Neural progenitor cell (in vitro differentiated cells): ENCODE measurements around the gene DNLZ. TPM values are rescaled to one million over a fixed set of nuclear protein-coding genes. Genes with fewer than 3 reads are reported as not detected.

Experiments used
- DNase-seq: peaks from one replicate; pipeline ENCODE4 v3.0.0-alpha.2; 2016; ENCODE audit warnings: low spot score
- H2AFZ ChIP-seq: fragments of 200-600 bp; sonication (generic); replicated peaks from 2 replicates; pipeline ENCODE4 v1.6.1; 2016; ENCODE audit warnings: antibody characterized with exemption
- H3F3A ChIP-seq: fragments of 200-600 bp; sonication (generic); 2 replicates; pipeline ENCODE4 v1.6.1; 2016; ENCODE audit warnings: antibody characterized with exemption, low read depth
- H3K27ac ChIP-seq: fragments of 200-600 bp; sonication (generic); 2 replicates; pipeline ENCODE4 v1.5.1; 2016; ENCODE audit warnings: mild to moderate bottlenecking
- H3K27me3 ChIP-seq: fragments of 200-600 bp; sonication (generic); 2 replicates; pipeline ENCODE4 v1.6.1; 2016; ENCODE audit warnings: mild to moderate bottlenecking, moderate library complexity
- H3K36me3 ChIP-seq: fragments of 200-600 bp; sonication (generic); 2 replicates; pipeline ENCODE4 v1.5.1; 2016
- H3K4me1 ChIP-seq: fragments of 200-600 bp; sonication (generic); 2 replicates; pipeline ENCODE4 v1.6.1; 2016; ENCODE audit warnings: mixed run types
- H3K4me2 ChIP-seq: fragments of 200-600 bp; sonication (generic); 2 replicates; pipeline ENCODE4 v1.6.1; 2016
- H3K4me3 ChIP-seq: fragments of 200-600 bp; sonication (generic); 2 replicates; pipeline ENCODE4 v1.5.1; 2016
- H3K79me2 ChIP-seq: fragments of 200-600 bp; sonication (generic); 2 replicates; pipeline ENCODE4 v1.6.1; 2016; ENCODE audit warnings: low read depth
- H3K9ac ChIP-seq: fragments of 200-600 bp; sonication (generic); 2 replicates; pipeline ENCODE4 v1.6.1; 2016
- H3K9me3 ChIP-seq: fragments of 200-600 bp; sonication (generic); 2 replicates; pipeline ENCODE4 v1.5.1; 2016; ENCODE audit warnings: low read depth
- H4K20me1 ChIP-seq: fragments of 200-600 bp; sonication (generic); 2 replicates; pipeline ENCODE4 v1.6.1; 2016; ENCODE audit warnings: low read depth
- H3K27ac Mint-ChIP-seq: 3 replicates; pipeline ENCODE4 v1.8.0; 2021; ENCODE audit warnings: mixed read lengths
- H3K27me3 Mint-ChIP-seq: 2 replicates; pipeline ENCODE4 v1.8.0; 2022; ENCODE audit warnings: low read depth, mild to moderate bottlenecking, inconsistent platforms, moderate library complexity, mixed read lengths; ENCODE audit not compliant: insufficient read depth
- H3K36me3 Mint-ChIP-seq: 3 replicates; pipeline ENCODE4 v1.8.0; 2021; ENCODE audit warnings: mixed read lengths
- H3K4me1 Mint-ChIP-seq: 3 replicates; pipeline ENCODE4 v1.8.0; 2021; ENCODE audit warnings: mixed read lengths
- H3K4me3 Mint-ChIP-seq: 3 replicates; pipeline ENCODE4 v1.8.0; 2021; ENCODE audit warnings: mild to moderate bottlenecking, moderate library complexity, mixed read lengths
- H3K9me3 Mint-ChIP-seq: 3 replicates; pipeline ENCODE4 v1.8.0; 2020; ENCODE audit warnings: mixed read lengths
- EZH2 ChIP-seq: fragments of 200-600 bp; sonication (generic); IDR thresholded peaks from 2 replicates; pipeline ENCODE4 v1.6.1; 2017; ENCODE audit warnings: antibody characterized with exemption, mild to moderate bottlenecking, moderate library complexity
- EZH2phosphoT487 ChIP-seq: fragments of 200-600 bp; sonication (generic); IDR thresholded peaks from 2 replicates; pipeline ENCODE4 v1.6.1; 2017; ENCODE audit warnings: antibody characterized with exemption
- total RNA-seq: library from RNA; depleted of rRNA; stranded (reverse); fragments of >200 nt; gene quantifications from 2 replicates; pipeline ENCODE4 v1.2.3, GENCODE V29; 2015; ENCODE audit warnings: low replicate concordance
- TF ChIP-seq, protein P1 (sequence below): fragments of 200-600 bp; sonication (generic); IDR thresholded peaks from 2 replicates; pipeline ENCODE4 v1.5.1; 2017; ENCODE audit warnings: antibody characterized with exemption, mild to moderate bottlenecking

The DNLZ gene
- total RNA-seq, 1 donor from 2014 or later: 3.4 TPM

DNA sequence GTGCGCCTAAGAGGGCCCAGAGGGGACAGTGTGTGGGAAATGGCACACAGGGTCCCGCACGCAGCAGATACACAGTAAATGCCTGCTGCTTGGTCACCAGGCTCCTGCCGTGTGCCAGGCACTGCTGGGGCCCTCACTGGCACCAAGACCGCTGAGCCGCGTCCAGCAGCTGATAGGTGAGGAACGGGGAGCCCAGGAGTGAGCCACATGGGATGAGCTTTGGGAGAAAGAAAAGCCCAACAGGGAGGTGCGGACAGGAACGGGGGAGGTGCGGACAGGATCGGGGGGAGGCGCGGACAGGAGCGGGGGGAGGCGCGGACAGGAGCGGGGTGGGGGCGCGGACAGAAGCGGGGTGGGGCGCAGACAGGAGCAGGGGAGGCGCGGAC lies 19.7 kb downstream of the DNLZ start:
- H3K4me1 Mint-ChIP-seq: peaks cover 17% of the 10 kb centered on the region
- H3K4me3 ChIP-seq: no peak overlapping the region
- no peaks in the 10 kb centered on the region for H3K9me3 ChIP-seq
- no peak overlapping the region for H3K4me3 Mint-ChIP-seq
- no peak overlapping the region for H3K4me2 ChIP-seq
- H3K27me3 Mint-ChIP-seq: peaks cover 8% of the 10 kb centered on the region
- H3K36me3 ChIP-seq: no peaks in the 10 kb centered on the region
- no peaks in the 10 kb centered on the region for H3K9me3 Mint-ChIP-seq
- no peak for DNase-seq
- H3K27me3 ChIP-seq: no peaks in the 10 kb centered on the region
- peaks cover 35% of the 10 kb centered on the region for H3F3A ChIP-seq
- H4K20me1 ChIP-seq: peaks cover 17% of the 10 kb centered on the region
- H3K79me2 ChIP-seq: no peaks in the 10 kb centered on the region
- H3K27ac Mint-ChIP-seq: no peak overlapping the region
- TF ChIP-seq, protein P1, sequence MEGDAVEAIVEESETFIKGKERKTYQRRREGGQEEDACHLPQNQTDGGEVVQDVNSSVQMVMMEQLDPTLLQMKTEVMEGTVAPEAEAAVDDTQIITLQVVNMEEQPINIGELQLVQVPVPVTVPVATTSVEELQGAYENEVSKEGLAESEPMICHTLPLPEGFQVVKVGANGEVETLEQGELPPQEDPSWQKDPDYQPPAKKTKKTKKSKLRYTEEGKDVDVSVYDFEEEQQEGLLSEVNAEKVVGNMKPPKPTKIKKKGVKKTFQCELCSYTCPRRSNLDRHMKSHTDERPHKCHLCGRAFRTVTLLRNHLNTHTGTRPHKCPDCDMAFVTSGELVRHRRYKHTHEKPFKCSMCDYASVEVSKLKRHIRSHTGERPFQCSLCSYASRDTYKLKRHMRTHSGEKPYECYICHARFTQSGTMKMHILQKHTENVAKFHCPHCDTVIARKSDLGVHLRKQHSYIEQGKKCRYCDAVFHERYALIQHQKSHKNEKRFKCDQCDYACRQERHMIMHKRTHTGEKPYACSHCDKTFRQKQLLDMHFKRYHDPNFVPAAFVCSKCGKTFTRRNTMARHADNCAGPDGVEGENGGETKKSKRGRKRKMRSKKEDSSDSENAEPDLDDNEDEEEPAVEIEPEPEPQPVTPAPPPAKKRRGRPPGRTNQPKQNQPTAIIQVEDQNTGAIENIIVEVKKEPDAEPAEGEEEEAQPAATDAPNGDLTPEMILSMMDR: no peak
- TF ChIP-seq EZH2phosphoT487 (no peak), EZH2 (no peak)
- no peak overlapping the region for H3K9ac ChIP-seq
- no peak overlapping the region for H3K27ac ChIP-seq
- H3K4me1 ChIP-seq: peaks cover 24% of the 10 kb centered on the region
- no peaks in the 10 kb centered on the region for H3K36me3 Mint-ChIP-seq
- no peak overlapping the region for H2AFZ ChIP-seq

DNA sequence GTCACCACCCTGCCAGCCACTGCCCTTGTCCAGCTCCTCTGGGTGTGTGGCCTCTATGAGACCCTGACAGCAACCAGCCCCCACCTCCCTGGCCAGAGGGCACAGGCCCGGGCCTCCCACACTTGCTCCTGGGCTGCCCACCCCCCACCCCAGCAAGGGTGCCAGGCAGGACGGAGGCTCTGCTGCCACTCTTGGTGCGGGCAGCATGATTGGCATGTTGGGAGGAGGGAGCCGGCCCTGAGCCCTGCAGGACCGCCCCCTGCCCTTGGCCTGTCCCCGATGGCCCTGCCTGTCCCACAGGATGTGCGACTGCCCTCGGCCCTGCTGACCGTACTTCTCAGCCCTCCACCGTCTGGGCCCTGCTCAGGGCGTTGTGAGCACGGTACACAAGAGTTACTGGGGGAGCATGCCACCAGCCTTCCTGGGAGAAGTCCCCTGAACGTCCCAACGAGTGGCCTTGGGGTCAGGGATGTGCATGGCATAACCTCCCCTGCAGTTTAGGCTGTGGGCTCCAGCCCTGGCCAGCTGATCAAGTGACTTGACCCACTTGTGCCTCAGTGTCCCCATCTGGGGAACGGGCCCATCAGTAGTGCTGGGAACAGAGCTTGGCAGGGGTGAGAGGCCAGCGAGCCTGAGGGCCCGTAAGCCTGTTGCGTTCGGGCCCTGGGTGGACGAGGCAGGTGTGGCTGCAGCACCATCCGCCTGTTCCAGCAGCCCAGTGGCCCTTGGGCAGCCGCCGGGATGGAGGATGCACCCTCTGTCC lies 20.2 kb downstream of the DNLZ start:
- Histone ChIP-seq H3F3A (peaks cover 40% of the 10 kb centered on the region), H3K4me1 (peaks cover 24% of the 10 kb centered on the region), H3K9me3 (no peaks in the 10 kb centered on the region), H2AFZ (no peak overlapping the region), H3K27me3 (no peaks in the 10 kb centered on the region), H3K4me2 (peak overlapping the region; percentile 81), H3K36me3 (no peaks in the 10 kb centered on the region), H4K20me1 (peaks cover 20% of the 10 kb centered on the region), H3K4me3 (peak overlapping the region; percentile 50), H3K9ac (peak overlapping the region; percentile 29), H3K27ac (no peak overlapping the region), H3K79me2 (no peaks in the 10 kb centered on the region)
- H3K4me1 Mint-ChIP-seq: peaks cover 18% of the 10 kb centered on the region
- H3K27me3 Mint-ChIP-seq: peaks cover 8% of the 10 kb centered on the region
- no peak for DNase-seq
- TF ChIP-seq, protein P1: peak; percentile 0
- TF ChIP-seq EZH2phosphoT487: no peak
- peak overlapping the region; percentile 76 for H3K27ac Mint-ChIP-seq
- H3K9me3 Mint-ChIP-seq: no peaks in the 10 kb centered on the region
- no peaks in the 10 kb centered on the region for H3K36me3 Mint-ChIP-seq
- peak overlapping the region; percentile 77 for H3K4me3 Mint-ChIP-seq

DNA sequence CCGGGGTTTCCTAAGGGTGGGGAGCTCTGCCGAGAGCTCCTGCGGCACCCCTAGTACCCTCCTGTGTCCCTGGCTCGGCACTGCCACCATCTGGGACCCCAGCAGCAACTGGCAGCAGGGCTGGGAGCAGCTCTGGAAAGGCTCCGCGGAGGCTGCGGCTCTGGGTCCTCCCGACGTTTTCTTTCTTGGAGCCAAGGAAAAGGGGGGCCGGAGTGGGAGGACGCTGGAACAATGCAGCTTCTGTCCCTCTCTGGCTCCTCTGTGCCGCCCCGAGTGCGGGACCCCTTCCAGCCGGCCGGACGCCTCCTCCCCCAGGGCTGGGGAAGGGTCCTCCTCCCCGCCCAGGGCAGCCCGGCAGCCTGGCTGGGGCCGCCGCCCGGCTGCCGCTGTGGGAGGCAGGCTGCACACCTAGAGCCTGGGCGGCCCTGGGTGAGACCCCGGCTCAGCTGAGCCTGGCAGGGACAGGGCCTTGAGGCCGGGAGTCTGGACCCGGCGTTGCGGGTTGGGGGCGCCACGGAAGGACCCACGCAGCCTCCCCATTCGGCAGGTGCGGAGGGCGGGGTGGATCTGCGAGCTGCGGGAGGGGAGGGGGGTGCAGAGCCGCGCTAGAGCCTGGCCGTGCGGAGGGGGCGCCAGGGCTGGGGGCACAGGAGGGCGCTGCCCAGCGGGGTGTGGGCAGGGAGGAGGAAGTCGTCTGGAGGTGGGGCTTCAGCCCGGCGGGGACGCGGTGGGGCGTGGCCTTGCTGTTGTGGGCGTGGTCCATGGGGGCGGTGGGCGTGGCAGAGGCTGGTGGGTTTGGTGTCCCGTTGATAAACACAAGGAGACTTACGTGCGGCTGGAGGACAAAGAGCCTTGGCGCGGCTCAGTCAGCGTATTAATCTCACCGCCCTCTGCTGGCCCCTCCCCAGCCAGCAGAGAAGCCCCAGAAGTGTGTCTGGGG lies 21.1 kb downstream of the DNLZ start:
- DNase-seq: peak; percentile 95
- Histone ChIP-seq H3K27me3 (no peaks in the 10 kb centered on the region), H3K27ac (no peak overlapping the region), H3K4me1 (peaks cover 24% of the 10 kb centered on the region), H3K4me2 (peak overlapping the region; percentile 81), H4K20me1 (peaks cover 20% of the 10 kb centered on the region), H3K4me3 (peak overlapping the region; percentile 50), H3K36me3 (no peaks in the 10 kb centered on the region), H3K9ac (peak overlapping the region; percentile 29), H2AFZ (no peak overlapping the region), H3K79me2 (no peaks in the 10 kb centered on the region), H3F3A (peaks cover 40% of the 10 kb centered on the region), H3K9me3 (no peaks in the 10 kb centered on the region)
- H3K27me3 Mint-ChIP-seq: peaks cover 8% of the 10 kb centered on the region
- peak overlapping the region; percentile 77 for H3K4me3 Mint-ChIP-seq
- H3K9me3 Mint-ChIP-seq: no peaks in the 10 kb centered on the region
- no peaks in the 10 kb centered on the region for H3K36me3 Mint-ChIP-seq
- H3K27ac Mint-ChIP-seq: peak overlapping the region; percentile 76
- no peak for TF ChIP-seq EZH2phosphoT487
- TF ChIP-seq, protein P1: peak; percentile 29
- peaks cover 18% of the 10 kb centered on the region for H3K4me1 Mint-ChIP-seq
